ENCODE measurements around the gene OR5AU1.

DNA sequence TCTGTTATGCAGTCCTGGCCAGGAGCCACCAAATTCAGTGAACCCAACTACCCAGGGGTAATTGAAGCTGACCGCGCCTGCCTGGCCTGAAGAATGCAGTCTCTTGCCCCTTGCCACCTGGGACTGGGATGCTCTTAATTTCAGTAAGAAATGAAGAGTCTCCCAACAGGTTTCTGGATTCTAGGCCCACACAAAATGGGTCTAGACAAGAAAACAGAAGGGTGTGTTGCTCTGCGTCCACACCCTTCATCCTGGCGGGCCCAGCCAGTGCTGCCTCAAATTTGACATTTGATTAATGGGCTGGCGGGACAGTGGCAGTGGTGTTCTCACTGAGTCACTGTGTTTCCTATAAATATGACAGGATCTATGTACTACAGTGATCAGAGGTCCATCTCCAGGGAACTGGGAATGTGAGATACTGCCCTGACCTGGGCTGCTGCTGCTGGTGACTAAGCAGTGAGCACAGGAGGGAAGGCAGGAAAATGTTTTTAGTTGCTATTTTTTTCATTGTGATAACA, 48.5 kb downstream of the OR5AU1 start:
- TF ChIP-seq SIN3A (IDR thresholded peaks at IDR 0.05; ENCODE audit: low read depth) (no peak), POLR2AphosphoS5 (IDR thresholded peaks at IDR 0.05; ENCODE audit: low read depth, low read length) (no peak)
- TF ChIP-seq, protein P1, sequence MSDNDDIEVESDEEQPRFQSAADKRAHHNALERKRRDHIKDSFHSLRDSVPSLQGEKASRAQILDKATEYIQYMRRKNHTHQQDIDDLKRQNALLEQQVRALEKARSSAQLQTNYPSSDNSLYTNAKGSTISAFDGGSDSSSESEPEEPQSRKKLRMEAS (IDR thresholded peaks at IDR 0.05) = no peak

Data from HCT116 (cell line).